Measurements from ENCODE around the gene LBX1.

DNA sequence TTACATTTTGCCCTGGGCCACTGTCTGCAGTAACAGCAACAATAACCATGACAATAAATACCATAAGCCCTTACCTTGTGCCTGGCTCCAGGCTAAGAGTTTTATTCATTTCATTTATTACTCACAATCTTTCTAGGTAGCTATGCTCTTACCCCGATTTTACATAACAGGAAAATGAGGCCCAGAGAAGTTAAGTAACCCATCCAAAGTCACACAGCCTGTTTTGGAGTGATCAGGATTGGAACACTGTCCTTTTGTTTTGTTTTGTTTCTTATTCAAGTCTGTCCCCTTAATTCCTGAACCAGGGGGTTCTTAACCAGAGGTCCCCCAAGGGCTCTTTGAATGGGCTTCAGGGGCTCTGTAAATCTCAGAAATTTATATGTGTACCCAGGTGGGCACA lies 4.2 kb upstream of the LBX1 start:
- TF ChIP-seq, protein P1, sequence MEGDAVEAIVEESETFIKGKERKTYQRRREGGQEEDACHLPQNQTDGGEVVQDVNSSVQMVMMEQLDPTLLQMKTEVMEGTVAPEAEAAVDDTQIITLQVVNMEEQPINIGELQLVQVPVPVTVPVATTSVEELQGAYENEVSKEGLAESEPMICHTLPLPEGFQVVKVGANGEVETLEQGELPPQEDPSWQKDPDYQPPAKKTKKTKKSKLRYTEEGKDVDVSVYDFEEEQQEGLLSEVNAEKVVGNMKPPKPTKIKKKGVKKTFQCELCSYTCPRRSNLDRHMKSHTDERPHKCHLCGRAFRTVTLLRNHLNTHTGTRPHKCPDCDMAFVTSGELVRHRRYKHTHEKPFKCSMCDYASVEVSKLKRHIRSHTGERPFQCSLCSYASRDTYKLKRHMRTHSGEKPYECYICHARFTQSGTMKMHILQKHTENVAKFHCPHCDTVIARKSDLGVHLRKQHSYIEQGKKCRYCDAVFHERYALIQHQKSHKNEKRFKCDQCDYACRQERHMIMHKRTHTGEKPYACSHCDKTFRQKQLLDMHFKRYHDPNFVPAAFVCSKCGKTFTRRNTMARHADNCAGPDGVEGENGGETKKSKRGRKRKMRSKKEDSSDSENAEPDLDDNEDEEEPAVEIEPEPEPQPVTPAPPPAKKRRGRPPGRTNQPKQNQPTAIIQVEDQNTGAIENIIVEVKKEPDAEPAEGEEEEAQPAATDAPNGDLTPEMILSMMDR (IDR thresholded peaks at IDR 0.05) = no peak
- no peak for TF ChIP-seq EZH2 (IDR thresholded peaks at IDR 0.05; ENCODE audit: borderline replicate concordance, insufficient read depth, low read depth, low read length, poor library complexity, severe bottlenecking)
